ENCODE measurements around the gene SLC2A10. TPM values are rescaled to one million over a fixed set of nuclear protein-coding genes. Genes with fewer than 3 reads are reported as not detected.

The SLC2A10 gene
- total RNA-seq, 1 experiment from 2014 or later, result 4.2 TPM

DNA sequence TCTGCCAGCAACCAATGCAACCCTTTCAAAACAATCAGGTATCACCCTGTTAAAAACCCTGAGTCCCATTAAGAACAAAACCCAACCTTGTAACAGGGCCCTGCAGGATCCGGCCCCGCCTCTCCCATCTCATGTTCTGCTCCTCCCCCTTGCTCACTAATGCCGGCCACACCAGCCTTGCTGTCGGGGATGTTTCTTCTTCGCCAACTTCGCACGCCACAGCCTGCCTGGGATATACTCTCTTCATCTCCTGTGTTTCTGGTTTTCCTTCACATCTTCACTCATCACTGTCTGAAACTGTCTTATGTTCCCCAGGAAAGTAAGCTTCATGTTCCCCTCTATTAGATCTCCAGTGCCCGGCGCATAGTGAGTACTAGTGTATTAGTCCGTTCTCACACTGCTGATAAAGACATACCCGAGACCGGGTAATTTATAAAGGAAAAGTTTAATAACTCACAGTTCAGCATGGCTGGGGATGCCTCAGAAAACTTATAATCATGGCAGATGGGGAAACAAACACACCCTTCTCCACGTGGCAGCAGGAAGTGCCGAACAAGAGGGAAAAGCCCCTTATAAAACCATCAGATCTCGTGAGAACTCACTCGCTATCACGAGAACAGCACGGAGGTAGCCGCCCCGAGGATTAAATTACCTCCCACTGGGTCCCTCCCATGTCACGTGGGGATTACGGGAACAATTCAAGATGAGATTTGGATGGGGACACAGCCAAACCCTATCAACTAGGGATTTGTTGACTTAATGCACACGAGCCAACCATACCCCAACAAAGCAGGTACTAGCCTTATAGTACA, 25.3 kb upstream of the SLC2A10 start:
- no peaks in the 10 kb centered on the region for H3K27me3 Mint-ChIP-seq (ENCODE audit: insufficient read depth, unreplicated experiment)
- intact Hi-C loops (cut with micrococcal nuclease; ENCODE audit: unreplicated experiment), result no loop called here
- Histone ChIP-seq H3K9me3 (no peaks in the 10 kb centered on the region), H3K36me3 (ENCODE audit: control insufficient read depth, insufficient read depth, low read length) (peaks cover 2% of the 10 kb centered on the region; the same call in 1 of the 2 replicates), H3K27me3 (replicated peaks; ENCODE audit: control insufficient read depth, insufficient read depth, low read length) (no peaks in the 10 kb centered on the region), H3K4me3 (ENCODE audit: low read depth, low read length) (no peak overlapping the region), H3K4me1 (peaks cover 12% of the 10 kb centered on the region; the same call in 1 of the 2 replicates)
- peak overlapping the region; percentile 1 for H3K4me3 Mint-ChIP-seq (ENCODE audit: unreplicated experiment)
- POLR2A ChIA-PET, result no interaction called here
- TF ChIP-seq, protein P1, sequence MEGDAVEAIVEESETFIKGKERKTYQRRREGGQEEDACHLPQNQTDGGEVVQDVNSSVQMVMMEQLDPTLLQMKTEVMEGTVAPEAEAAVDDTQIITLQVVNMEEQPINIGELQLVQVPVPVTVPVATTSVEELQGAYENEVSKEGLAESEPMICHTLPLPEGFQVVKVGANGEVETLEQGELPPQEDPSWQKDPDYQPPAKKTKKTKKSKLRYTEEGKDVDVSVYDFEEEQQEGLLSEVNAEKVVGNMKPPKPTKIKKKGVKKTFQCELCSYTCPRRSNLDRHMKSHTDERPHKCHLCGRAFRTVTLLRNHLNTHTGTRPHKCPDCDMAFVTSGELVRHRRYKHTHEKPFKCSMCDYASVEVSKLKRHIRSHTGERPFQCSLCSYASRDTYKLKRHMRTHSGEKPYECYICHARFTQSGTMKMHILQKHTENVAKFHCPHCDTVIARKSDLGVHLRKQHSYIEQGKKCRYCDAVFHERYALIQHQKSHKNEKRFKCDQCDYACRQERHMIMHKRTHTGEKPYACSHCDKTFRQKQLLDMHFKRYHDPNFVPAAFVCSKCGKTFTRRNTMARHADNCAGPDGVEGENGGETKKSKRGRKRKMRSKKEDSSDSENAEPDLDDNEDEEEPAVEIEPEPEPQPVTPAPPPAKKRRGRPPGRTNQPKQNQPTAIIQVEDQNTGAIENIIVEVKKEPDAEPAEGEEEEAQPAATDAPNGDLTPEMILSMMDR (IDR thresholded peaks at IDR 0.05; ENCODE audit: insufficient read depth in 1 of 2, low read depth in 1 of 2, low read length in 1 of 2, severe bottlenecking in 1 of 2, unreplicated experiment in 1 of 2), result no peak
- H3K27ac Mint-ChIP-seq (ENCODE audit: unreplicated experiment), result no peak overlapping the region
- CTCF ChIA-PET, result interaction anchor here (1.0 kb wide), 1 partner anchor 123 kb away, joined by 3 read pairs; no protein-coding TSS in a partner anchor
- no peak for DNase-seq
- H3K9me3 Mint-ChIP-seq (ENCODE audit: unreplicated experiment), result no peaks in the 10 kb centered on the region
- H3K4me1 Mint-ChIP-seq (ENCODE audit: low read depth, unreplicated experiment), result peaks cover 10% of the 10 kb centered on the region
- peaks cover 16% of the 10 kb centered on the region for H3K36me3 Mint-ChIP-seq (ENCODE audit: insufficient read depth, unreplicated experiment)
- BruUV-seq (replicated peaks), result no TSS peak

DNA sequence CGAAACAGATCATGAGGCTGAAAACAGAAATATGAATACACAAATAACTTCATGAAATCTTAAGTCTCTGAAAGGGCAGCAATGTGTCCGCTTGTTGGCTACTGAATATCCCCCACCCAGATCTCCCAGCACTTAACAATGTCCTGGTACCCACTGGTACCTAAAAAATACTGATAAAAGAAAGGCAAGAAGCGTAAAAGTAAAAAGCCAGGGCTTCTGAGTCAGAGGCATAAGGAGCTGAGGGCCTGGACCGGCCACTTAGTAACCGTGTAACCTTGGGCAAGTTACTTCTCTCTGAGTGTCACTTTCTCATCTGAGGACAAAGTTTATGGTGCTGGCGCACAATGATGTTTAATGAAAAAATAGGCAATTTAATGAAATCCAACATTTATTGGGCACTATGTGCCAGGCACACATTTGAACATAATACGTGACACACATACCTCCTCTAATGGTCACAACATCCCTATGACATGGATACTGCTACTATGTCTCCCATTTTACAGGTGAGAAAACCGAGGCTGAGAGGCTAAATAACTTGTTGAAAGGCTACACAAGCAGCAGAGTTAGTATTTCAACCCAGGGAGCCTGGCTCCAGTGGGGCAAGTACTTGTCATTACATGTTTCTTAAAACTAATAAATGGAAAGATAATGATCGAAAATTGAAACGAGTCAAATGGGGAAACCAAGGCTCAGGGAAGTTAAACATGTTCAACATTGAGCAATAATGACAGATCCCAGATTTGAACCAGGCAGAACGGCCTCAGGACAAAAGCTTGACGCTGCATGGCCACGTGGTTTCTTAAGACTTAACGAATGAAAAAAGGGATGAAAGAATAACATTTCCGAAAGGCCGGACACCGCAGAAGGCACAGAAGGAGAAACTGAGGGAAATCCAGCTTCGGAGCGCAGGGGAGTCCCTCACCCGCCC, 21.0 kb upstream of the SLC2A10 start:
- H3K27me3 Mint-ChIP-seq (ENCODE audit: insufficient read depth, unreplicated experiment), result no peaks in the 10 kb centered on the region

More for the DNA sequence above, 21.0 kb upstream of the SLC2A10 start:
- peaks cover 2% of the 10 kb centered on the region; the same call in 1 of the 2 replicates for H3K36me3 ChIP-seq (ENCODE audit: control insufficient read depth, insufficient read depth, low read length)
- H3K36me3 Mint-ChIP-seq (ENCODE audit: insufficient read depth, unreplicated experiment), result peaks cover 20% of the 10 kb centered on the region
- no peak for DNase-seq
- peaks cover 19% of the 10 kb centered on the region for H3K4me1 Mint-ChIP-seq (ENCODE audit: low read depth, unreplicated experiment)
- TF ChIP-seq, protein P1 (IDR thresholded peaks at IDR 0.05; ENCODE audit: insufficient read depth in 1 of 2, low read depth in 1 of 2, low read length in 1 of 2, severe bottlenecking in 1 of 2, unreplicated experiment in 1 of 2), result no peak
- POLR2A ChIA-PET, result interaction anchor here (1.3 kb wide), 2 partner anchors 20 to 120 kb away, joined by 3 to 4 read pairs; no protein-coding TSS in a partner anchor
- CTCF ChIA-PET, result interaction anchor here (0.5 to 1.6 kb wide), 7 partner anchors 12 to 722 kb away, joined by 3 to 6 read pairs (median 4); no protein-coding TSS in a partner anchor
- H3K27me3 ChIP-seq (replicated peaks; ENCODE audit: control insufficient read depth, insufficient read depth, low read length), result no peaks in the 10 kb centered on the region
- no peaks in the 10 kb centered on the region for H3K9me3 ChIP-seq
- H3K4me1 ChIP-seq, result peaks cover 17% of the 10 kb centered on the region
- H3K27ac Mint-ChIP-seq (ENCODE audit: unreplicated experiment), result peak overlapping the region; percentile 51
- intact Hi-C loops (cut with micrococcal nuclease; ENCODE audit: unreplicated experiment), result loop anchor here (2.0 kb wide), 1 partner anchor 20 kb away; the partner anchor contains the start of gene SLC2A10
- H3K9me3 Mint-ChIP-seq (ENCODE audit: unreplicated experiment), result no peaks in the 10 kb centered on the region
- peak overlapping the region; percentile 75 for H3K4me3 ChIP-seq (ENCODE audit: low read depth, low read length)
- H3K4me3 Mint-ChIP-seq (ENCODE audit: unreplicated experiment), result peak overlapping the region; percentile 74
- TSS peak; percentile 44 for BruUV-seq (replicated peaks)
